PC-9 (cell line): ENCODE measurements around the gene EPB41L3. TPM values are rescaled to one million over a fixed set of nuclear protein-coding genes. Genes with fewer than 3 reads are reported as not detected.

Experiments
- BruUV-seq: library from RNA; stranded (reverse); fragments of 400-500 nt; replicated peaks from 2 replicates; lab custom pipeline; 2021; lab: Mats Ljungman, UMichigan
- CTCF ChIA-PET: fragments of 300-600 bp; sonication (Branson Sonifier 250); formaldehyde crosslinking; loops from one replicate; lab custom pipeline; 2022; ENCODE audit warnings: antibody characterized with exemption; lab: Charles Lee
- POLR2A ChIA-PET: fragments of 300-600 bp; sonication (Branson Sonifier 250); formaldehyde crosslinking; loops from one replicate; lab custom pipeline; 2022; ENCODE audit warnings: antibody characterized with exemption; ENCODE audit not compliant: unreplicated experiment; lab: Charles Lee
- DNase-seq, 2 experiments: peaks; one replicate each; pipeline versions ENCODE4 v3.0.0 to v3.0.0-alpha.2; 2015 to 2022; ENCODE audit warnings: mixed read lengths in 1 of 2
- H2AFZ ChIP-seq: fragments of 200-600 bp; sonication (generic); 2 replicates; pipeline ENCODE4 v1.8.1; 2017; ENCODE audit warnings: antibody characterized with exemption
- H3F3A ChIP-seq: fragments of 200-600 bp; sonication (generic); 2 replicates; pipeline ENCODE4 v1.8.1; 2017; ENCODE audit warnings: antibody characterized with exemption, mild to moderate bottlenecking, low read depth; ENCODE audit not compliant: insufficient read depth
- H3K27ac ChIP-seq: fragments of 200-600 bp; sonication (generic); 2 replicates; pipeline ENCODE4 v1.6.1; 2016; ENCODE audit warnings: mixed run types
- H3K27me3 ChIP-seq: fragments of 200-600 bp; sonication (generic); 2 replicates; pipeline ENCODE4 v1.6.1; 2016; ENCODE audit warnings: low read depth, mixed run types; ENCODE audit not compliant: insufficient read depth
- H3K36me3 ChIP-seq: fragments of 200-600 bp; sonication (generic); 2 replicates; pipeline ENCODE4 v1.6.1; 2016; ENCODE audit warnings: low read depth, mixed run types
- H3K4me1 ChIP-seq: fragments of 200-600 bp; sonication (generic); replicated peaks from 2 replicates; pipeline ENCODE4 v1.6.1; 2016; ENCODE audit warnings: mixed run types; ENCODE audit not compliant: insufficient read depth
- H3K4me2 ChIP-seq: fragments of 200-600 bp; sonication (generic); 2 replicates; pipeline ENCODE4 v1.6.1; 2017; ENCODE audit warnings: mixed run types
- H3K4me3 ChIP-seq: fragments of 200-600 bp; sonication (generic); 2 replicates; pipeline ENCODE4 v1.6.1; 2016; ENCODE audit warnings: mixed run types
- H3K79me2 ChIP-seq: fragments of 200-600 bp; sonication (generic); 2 replicates; pipeline ENCODE4 v1.6.1; 2017; ENCODE audit warnings: low read depth, mixed run types
- H3K9me2 ChIP-seq: fragments of 200-600 bp; sonication (generic); 2 replicates; pipeline ENCODE4 v1.8.1; 2017; ENCODE audit warnings: mild to moderate bottlenecking; ENCODE audit not compliant: insufficient read depth
- H3K9me3 ChIP-seq: fragments of 200-600 bp; sonication (generic); 2 replicates; pipeline ENCODE4 v1.8.1; 2016; ENCODE audit warnings: low read depth; ENCODE audit not compliant: insufficient read depth
- H4K20me1 ChIP-seq: fragments of 200-600 bp; sonication (generic); 2 replicates; pipeline ENCODE4 v1.8.1; 2017; ENCODE audit not compliant: insufficient read depth
- EZH2 ChIP-seq: fragments of 200-600 bp; sonication (generic); IDR thresholded peaks from 2 replicates; pipeline ENCODE4 v1.8.0; 2017; ENCODE audit warnings: antibody characterized with exemption, low read depth
- intact Hi-C: fragments of 100-400 bp; cut with micrococcal nuclease; formaldehyde crosslinking; loops from one replicate; pipeline ENCODE4 v1.10.0; 2022; ENCODE audit not compliant: unreplicated experiment
- total RNA-seq: library from RNA; stranded (reverse); gene quantifications from 2 replicates; pipeline ENCODE4 v1.2.3, GENCODE V29; 2021
- TF ChIP-seq, protein P1 (sequence below): fragments of 200-600 bp; sonication (generic); conservative IDR thresholded peaks from 2 replicates; pipeline ENCODE4 v1.6.1; 2017; ENCODE audit warnings: mixed run types, antibody characterized with exemption, mild to moderate bottlenecking, moderate library complexity

Gene EPB41L3
- total RNA-seq, 1 experiment from 2014 or later: not detected

- DNase-seq: no peak
- no TSS peak for BruUV-seq
- no peak overlapping the region for H2AFZ ChIP-seq
- TF ChIP-seq, protein P1, sequence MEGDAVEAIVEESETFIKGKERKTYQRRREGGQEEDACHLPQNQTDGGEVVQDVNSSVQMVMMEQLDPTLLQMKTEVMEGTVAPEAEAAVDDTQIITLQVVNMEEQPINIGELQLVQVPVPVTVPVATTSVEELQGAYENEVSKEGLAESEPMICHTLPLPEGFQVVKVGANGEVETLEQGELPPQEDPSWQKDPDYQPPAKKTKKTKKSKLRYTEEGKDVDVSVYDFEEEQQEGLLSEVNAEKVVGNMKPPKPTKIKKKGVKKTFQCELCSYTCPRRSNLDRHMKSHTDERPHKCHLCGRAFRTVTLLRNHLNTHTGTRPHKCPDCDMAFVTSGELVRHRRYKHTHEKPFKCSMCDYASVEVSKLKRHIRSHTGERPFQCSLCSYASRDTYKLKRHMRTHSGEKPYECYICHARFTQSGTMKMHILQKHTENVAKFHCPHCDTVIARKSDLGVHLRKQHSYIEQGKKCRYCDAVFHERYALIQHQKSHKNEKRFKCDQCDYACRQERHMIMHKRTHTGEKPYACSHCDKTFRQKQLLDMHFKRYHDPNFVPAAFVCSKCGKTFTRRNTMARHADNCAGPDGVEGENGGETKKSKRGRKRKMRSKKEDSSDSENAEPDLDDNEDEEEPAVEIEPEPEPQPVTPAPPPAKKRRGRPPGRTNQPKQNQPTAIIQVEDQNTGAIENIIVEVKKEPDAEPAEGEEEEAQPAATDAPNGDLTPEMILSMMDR: no peak
- no peak for TF ChIP-seq EZH2
- no peaks in the 10 kb centered on the region for H3K4me1 ChIP-seq
- no peaks in the 10 kb centered on the region for H3K9me2 ChIP-seq
- H3K79me2 ChIP-seq: no peaks in the 10 kb centered on the region
- POLR2A ChIA-PET: no interaction called here
- no peaks in the 10 kb centered on the region for H4K20me1 ChIP-seq
- no peaks in the 10 kb centered on the region for H3K36me3 ChIP-seq
- no peaks in the 10 kb centered on the region for H3K9me3 ChIP-seq
- H3K27ac ChIP-seq: no peak overlapping the region
- no peak overlapping the region for H3K4me2 ChIP-seq
- intact Hi-C loops: loop anchor here (10.0 kb wide), 1 partner anchor 579 kb away; no protein-coding TSS in a partner anchor
- no peak overlapping the region for H3K4me3 ChIP-seq
- CTCF ChIA-PET: no interaction called here
- 0 out of 2 replicates have a peak, but pooled peaks cover 3% of the 10 kb centered on the region for H3K27me3 ChIP-seq
- H3F3A ChIP-seq: no peaks in the 10 kb centered on the region
Observed at GRCh38 chr18:5415665-5416064, 128.1 kb downstream of the EPB41L3 start.

GRCh38 chr18:5415031-5415430 is 128.8 kb downstream of the EPB41L3 start:
- no peak overlapping the region for H3K27ac ChIP-seq
- no peaks in the 10 kb centered on the region for H3K79me2 ChIP-seq
- BruUV-seq: no TSS peak
- H3K9me3 ChIP-seq: no peaks in the 10 kb centered on the region
- intact Hi-C loops: loop anchor here (10.0 kb wide), 1 partner anchor 580 kb away; no protein-coding TSS in a partner anchor
- TF ChIP-seq EZH2: no peak
- TF ChIP-seq, protein P1: no peak
- DNase-seq: no peak
- H3K4me3 ChIP-seq: no peak overlapping the region
- 0 out of 2 replicates have a peak, but pooled peaks cover 3% of the 10 kb centered on the region for H3K27me3 ChIP-seq
- no peak overlapping the region for H2AFZ ChIP-seq
- ChIA-PET POLR2A (no interaction called here), CTCF (no interaction called here)
- H3K4me2 ChIP-seq: no peak overlapping the region
- no peaks in the 10 kb centered on the region for H3K9me2 ChIP-seq
- no peaks in the 10 kb centered on the region for H3F3A ChIP-seq
- H3K36me3 ChIP-seq: no peaks in the 10 kb centered on the region
- H3K4me1 ChIP-seq: no peaks in the 10 kb centered on the region
- no peaks in the 10 kb centered on the region for H4K20me1 ChIP-seq

DNA sequence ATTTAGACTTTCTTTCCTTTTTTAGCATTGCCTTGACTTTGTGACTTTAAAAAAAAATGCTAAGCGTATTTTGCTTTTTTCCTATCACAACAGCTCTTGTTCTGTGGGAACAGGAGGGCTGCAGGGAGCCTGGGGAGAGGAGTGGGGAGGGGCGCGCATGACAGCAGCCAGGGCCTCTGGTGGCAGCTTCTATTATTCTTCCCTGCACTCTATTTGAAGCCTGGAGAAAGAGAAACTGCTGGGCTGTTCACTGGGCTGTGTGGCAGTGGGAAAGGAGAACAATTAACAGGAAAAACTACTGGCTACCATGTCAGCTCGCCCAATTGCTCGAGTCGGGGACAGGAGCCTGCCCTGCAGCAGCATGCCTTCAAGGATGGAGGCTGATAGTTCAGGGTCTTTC is 129.3 kb downstream of the EPB41L3 start:
- intact Hi-C loops: loop anchor here (10.0 kb wide), 1 partner anchor 580 kb away; no protein-coding TSS in a partner anchor
- ChIA-PET POLR2A (no interaction called here), CTCF (no interaction called here)

More for the DNA sequence above, 129.3 kb downstream of the EPB41L3 start:
- Histone ChIP-seq H3K4me2 (no peak overlapping the region), H3K9me3 (no peaks in the 10 kb centered on the region), H4K20me1 (no peaks in the 10 kb centered on the region), H3K36me3 (no peaks in the 10 kb centered on the region), H3F3A (no peaks in the 10 kb centered on the region), H3K9me2 (no peaks in the 10 kb centered on the region), H3K27ac (no peak overlapping the region), H3K4me3 (no peak overlapping the region), H3K4me1 (no peaks in the 10 kb centered on the region), H3K79me2 (no peaks in the 10 kb centered on the region), H3K27me3 (0 out of 2 replicates have a peak, but pooled peaks cover 3% of the 10 kb centered on the region), H2AFZ (no peak overlapping the region)
- no peak for DNase-seq
- no TSS peak for BruUV-seq
- TF ChIP-seq EZH2: no peak
- TF ChIP-seq, protein P1: no peak
